Endothelial cell (in vitro differentiated cells): ENCODE measurements around the gene HSPA12A. TPM values are rescaled to one million over a fixed set of nuclear protein-coding genes. Genes with fewer than 3 reads are reported as not detected.
A peak's percentile ranks its signal among the peaks of the same experiment; 100 is the strongest.

Experiments
- DNase-seq: peaks from one replicate; pipeline ENCODE4 v3.0.0; 2021; ENCODE audit warnings: low spot score
- H3K27ac Mint-ChIP-seq: one replicate; pipeline ENCODE4 v1.8.0; 2021; ENCODE audit warnings: mixed read lengths, inconsistent platforms; ENCODE audit not compliant: unreplicated experiment
- H3K27me3 Mint-ChIP-seq: one replicate; pipeline ENCODE4 v1.8.0; 2021; ENCODE audit warnings: mild to moderate bottlenecking, moderate library complexity, mixed read lengths, inconsistent platforms; ENCODE audit not compliant: unreplicated experiment
- H3K36me3 Mint-ChIP-seq: one replicate; pipeline ENCODE4 v1.8.0; 2021; ENCODE audit warnings: mild to moderate bottlenecking, low read depth, mixed read lengths, inconsistent platforms; ENCODE audit not compliant: unreplicated experiment
- H3K4me1 Mint-ChIP-seq: one replicate; pipeline ENCODE4 v1.8.0; 2021; ENCODE audit warnings: mild to moderate bottlenecking, mixed read lengths, inconsistent platforms; ENCODE audit not compliant: unreplicated experiment
- H3K4me3 Mint-ChIP-seq: one replicate; pipeline ENCODE4 v1.8.0; 2021; ENCODE audit warnings: mild to moderate bottlenecking, mixed read lengths, inconsistent platforms; ENCODE audit not compliant: unreplicated experiment
- H3K9me3 Mint-ChIP-seq: one replicate; pipeline ENCODE4 v1.8.0; 2021; ENCODE audit warnings: mixed read lengths, inconsistent platforms; ENCODE audit not compliant: unreplicated experiment
- CTCF ChIP-seq: fragments of 200-600 bp; sonication (generic); IDR thresholded peaks from one replicate; pipeline ENCODE4 v1.5.0; 2021; ENCODE audit warnings: antibody characterized with exemption; ENCODE audit not compliant: unreplicated experiment
- total RNA-seq: library from RNA; stranded (reverse); fragmentation: NEBNext Ultra II Directional; extraction: Animal tissue kit (Norgen Biotek cat#: 25700); gene quantifications from one replicate; pipeline ENCODE4 v1.2.1, GENCODE V29; 2021; ENCODE audit not compliant: unreplicated experiment

Gene HSPA12A
- total RNA-seq, 1 donor from 2014 or later = 2.8 TPM

GRCh38 chr10:116775488-116776400 is 33.4 kb upstream of the HSPA12A start:
- Mint-ChIP-seq H3K27me3 (no peaks in the 10 kb centered on the region), H3K9me3 (no peaks in the 10 kb centered on the region), H3K27ac (peak overlapping the region; percentile 31), H3K4me1 (peaks cover 10% of the 10 kb centered on the region), H3K36me3 (peaks cover 4% of the 10 kb centered on the region), H3K4me3 (no peak overlapping the region)
- no peak for DNase-seq
- no peak for TF ChIP-seq CTCF

DNA sequence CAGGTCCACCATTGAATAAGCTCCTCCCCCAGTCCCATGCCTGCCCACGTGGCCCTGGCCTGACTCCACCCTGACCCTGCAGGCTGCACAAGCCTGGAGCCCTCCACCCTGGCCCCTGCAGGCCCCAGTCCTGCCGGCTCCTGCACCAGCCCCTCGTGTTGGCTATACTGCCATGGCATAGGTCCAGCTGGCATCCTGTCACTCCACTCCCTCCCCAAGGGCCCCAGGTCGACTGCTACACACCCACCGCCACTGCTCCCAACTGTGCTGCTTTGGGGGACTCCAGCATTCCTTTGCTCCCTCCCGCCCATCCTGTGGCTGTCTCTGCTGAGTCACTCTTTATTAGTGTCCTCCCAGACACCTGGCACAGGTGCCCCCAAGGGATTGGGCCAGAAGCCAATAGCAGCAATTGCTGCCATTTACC is 32.4 kb upstream of the HSPA12A start:
- Mint-ChIP-seq H3K4me1 (peaks cover 17% of the 10 kb centered on the region), H3K36me3 (peaks cover 4% of the 10 kb centered on the region), H3K9me3 (no peaks in the 10 kb centered on the region), H3K27ac (no peak overlapping the region), H3K27me3 (no peaks in the 10 kb centered on the region), H3K4me3 (no peak overlapping the region)
- no peak for DNase-seq
- no peak for TF ChIP-seq CTCF

GRCh38 chr10:116772909-116773705 is 30.7 kb upstream of the HSPA12A start:
- no peak for TF ChIP-seq CTCF
- Mint-ChIP-seq H3K36me3 (peaks cover 4% of the 10 kb centered on the region), H3K27ac (no peak overlapping the region), H3K27me3 (no peaks in the 10 kb centered on the region), H3K4me1 (peaks cover 17% of the 10 kb centered on the region), H3K4me3 (no peak overlapping the region), H3K9me3 (no peaks in the 10 kb centered on the region)
- no peak for DNase-seq

DNA sequence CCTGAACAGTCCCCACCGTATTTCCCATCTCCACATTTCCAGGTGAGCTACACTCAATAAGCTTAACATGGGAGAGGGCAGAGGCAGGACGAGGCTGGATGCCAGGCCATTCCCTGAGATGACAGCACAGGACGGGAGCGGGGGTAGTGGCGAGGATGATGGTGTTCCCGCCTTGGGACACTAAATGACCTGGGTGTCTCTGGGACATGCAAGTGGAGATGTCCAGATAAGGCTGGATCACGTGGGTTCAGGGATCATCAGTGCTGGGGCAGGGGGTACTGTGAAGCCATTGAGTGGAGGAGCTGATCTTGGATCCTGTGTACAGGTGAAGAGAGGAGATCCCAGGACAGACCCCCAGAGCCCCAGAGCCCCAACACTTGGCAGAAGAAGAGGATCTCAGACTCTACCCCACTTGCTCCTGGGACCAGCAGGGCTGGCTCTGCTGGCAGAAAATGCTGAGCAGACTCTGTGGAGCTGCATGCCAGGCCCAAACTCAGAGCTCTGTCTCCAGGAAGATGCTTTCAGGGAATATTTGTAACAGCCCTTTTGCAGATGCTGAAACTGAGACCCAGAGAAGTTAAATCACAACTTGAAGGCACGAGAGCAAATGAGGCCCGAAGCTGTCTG is 29.7 kb upstream of the HSPA12A start:
- Mint-ChIP-seq H3K27ac (no peak overlapping the region), H3K9me3 (no peaks in the 10 kb centered on the region), H3K4me3 (no peak overlapping the region), H3K36me3 (peaks cover 4% of the 10 kb centered on the region), H3K27me3 (no peaks in the 10 kb centered on the region), H3K4me1 (peaks cover 17% of the 10 kb centered on the region)
- DNase-seq = no peak
- no peak for TF ChIP-seq CTCF
